ENCODE data around the gene JCAD. TPM values are rescaled to one million over a fixed set of nuclear protein-coding genes. Genes with fewer than 3 reads are reported as not detected.
"Not testable (repeated sequence)": the region's sequence is repeated elsewhere in the genome, so short reads cannot be mapped to it uniquely, and the experiment has no call there.

The JCAD gene
- total and polyA plus RNA-seq, 2 donors = 5.9 to 9.9 TPM

GRCh38 chr10:30013757-30014156, 45.6 kb downstream of the JCAD start:
- Histone ChIP-seq H3K36me3 (ENCODE audit: control insufficient read depth in 2 of 2, insufficient read depth in 2 of 2, low read length in 1 of 2) (no peaks in the 10 kb centered on the region), H3K27ac (ENCODE audit: low read depth in 1 of 2, low read length in 1 of 2) (peak overlapping the region in 1 of 2 donors; percentile 18), H3K9me3 (ENCODE audit: control insufficient read depth in 2 of 2, insufficient read depth in 1 of 2, low read length in 1 of 2) (no peaks in the 10 kb centered on the region), H3K4me3 (ENCODE audit: low read length in 2 of 2) (no peak overlapping the region), H3K27me3 (ENCODE audit: control insufficient read depth in 2 of 2, insufficient read depth in 1 of 2, low read length in 1 of 2) (peaks cover 6 to 8% of the 10 kb centered on the region in 2 donors), H3K4me1 (ENCODE audit: control insufficient read depth in 2 of 2, insufficient read depth in 2 of 2, low read length in 2 of 2) (peaks cover 0 to 11% of the 10 kb centered on the region in 2 donors)
- 92% methylated on average over 5 of the region's 5 CpGs for WGBS
- DNase-seq (ENCODE audit: low read depth in 6 of 9, low spot score in 9 of 9) = no peak

- no peak for DNase-seq (ENCODE audit: low read depth in 6 of 9, low spot score in 9 of 9)
- peaks cover 0 to 8% of the 10 kb centered on the region in 2 donors for H3K4me1 ChIP-seq (ENCODE audit: control insufficient read depth in 2 of 2, insufficient read depth in 2 of 2, low read length in 2 of 2)
- no peaks in the 10 kb centered on the region for H3K27me3 ChIP-seq (ENCODE audit: control insufficient read depth in 2 of 2, insufficient read depth in 1 of 2, low read length in 1 of 2)
- H3K27ac ChIP-seq (ENCODE audit: low read depth in 1 of 2, low read length in 1 of 2) = no peak overlapping the region
- no peak overlapping the region for H3K4me3 ChIP-seq (ENCODE audit: low read length in 2 of 2)
- H3K9me3 ChIP-seq (ENCODE audit: control insufficient read depth in 2 of 2, insufficient read depth in 1 of 2, low read length in 1 of 2) = no peaks in the 10 kb centered on the region
- no peaks in the 10 kb centered on the region for H3K36me3 ChIP-seq (ENCODE audit: control insufficient read depth in 2 of 2, insufficient read depth in 2 of 2, low read length in 1 of 2)
- 97% methylated on average over 4 of the region's 4 CpGs for whole genome bisulfite sequencing
Observed at GRCh38 chr10:30011956-30012647, 47.3 kb downstream of the JCAD start.

- no peak overlapping the region for H3K27ac ChIP-seq (ENCODE audit: low read depth in 1 of 2, low read length in 1 of 2)
- H3K36me3 ChIP-seq (ENCODE audit: control insufficient read depth in 2 of 2, insufficient read depth in 2 of 2, low read length in 1 of 2) = no peaks in the 10 kb centered on the region
- H3K4me3 ChIP-seq (ENCODE audit: low read length in 2 of 2) = no peak overlapping the region
- peaks cover 0 to 8% of the 10 kb centered on the region in 2 donors for H3K4me1 ChIP-seq (ENCODE audit: control insufficient read depth in 2 of 2, insufficient read depth in 2 of 2, low read length in 2 of 2)
- no peaks in the 10 kb centered on the region for H3K27me3 ChIP-seq (ENCODE audit: control insufficient read depth in 2 of 2, insufficient read depth in 1 of 2, low read length in 1 of 2)
- DNase-seq (ENCODE audit: low read depth in 6 of 9, low spot score in 9 of 9) = no peak
- 95% methylated on average over 8 of the region's 8 CpGs for WGBS
- H3K9me3 ChIP-seq (ENCODE audit: control insufficient read depth in 2 of 2, insufficient read depth in 1 of 2, low read length in 1 of 2) = no peaks in the 10 kb centered on the region
Observed at GRCh38 chr10:30011396-30011795, 48.0 kb downstream of the JCAD start.

GRCh38 chr10:30007406-30007805, 52.0 kb downstream of the JCAD start:
- peaks cover 0 to 3% of the 10 kb centered on the region in 2 donors for H3K27me3 ChIP-seq (ENCODE audit: control insufficient read depth in 2 of 2, insufficient read depth in 1 of 2, low read length in 1 of 2)
- no peak for DNase-seq (ENCODE audit: low read depth in 6 of 9, low spot score in 9 of 9)
- 92% methylated on average over 3 of the region's 3 CpGs for WGBS
- H3K4me3 ChIP-seq (ENCODE audit: low read length in 2 of 2) = no peak overlapping the region
- H3K4me1 ChIP-seq (ENCODE audit: control insufficient read depth in 2 of 2, insufficient read depth in 2 of 2, low read length in 2 of 2) = no peaks in the 10 kb centered on the region
- no peaks in the 10 kb centered on the region for H3K9me3 ChIP-seq (ENCODE audit: control insufficient read depth in 2 of 2, insufficient read depth in 1 of 2, low read length in 1 of 2)
- H3K36me3 ChIP-seq (ENCODE audit: control insufficient read depth in 2 of 2, insufficient read depth in 2 of 2, low read length in 1 of 2) = no peaks in the 10 kb centered on the region
- no peak overlapping the region for H3K27ac ChIP-seq (ENCODE audit: low read depth in 1 of 2, low read length in 1 of 2)

GRCh38 chr10:30006410-30006809, 53.0 kb downstream of the JCAD start:
- no peak for DNase-seq (ENCODE audit: low read depth in 6 of 9, low spot score in 9 of 9)
- Histone ChIP-seq H3K9me3 (ENCODE audit: control insufficient read depth in 2 of 2, insufficient read depth in 1 of 2, low read length in 1 of 2) (no peaks in the 10 kb centered on the region), H3K36me3 (ENCODE audit: control insufficient read depth in 2 of 2, insufficient read depth in 2 of 2, low read length in 1 of 2) (no peaks in the 10 kb centered on the region), H3K4me1 (ENCODE audit: control insufficient read depth in 2 of 2, insufficient read depth in 2 of 2, low read length in 2 of 2) (peaks cover 0 to 6% of the 10 kb centered on the region in 2 donors), H3K4me3 (ENCODE audit: low read length in 2 of 2) (no peak overlapping the region), H3K27ac (ENCODE audit: low read depth in 1 of 2, low read length in 1 of 2) (no peak overlapping the region), H3K27me3 (ENCODE audit: control insufficient read depth in 2 of 2, insufficient read depth in 1 of 2, low read length in 1 of 2) (peaks cover 0 to 4% of the 10 kb centered on the region in 2 donors)
- 95% methylated on average over 8 of the region's 8 CpGs for WGBS

GRCh38 chr10:30005116-30005515, 54.3 kb downstream of the JCAD start:
- not testable (repeated sequence) for H3K27ac ChIP-seq (ENCODE audit: low read depth in 1 of 2, low read length in 1 of 2); H3K4me1 ChIP-seq (ENCODE audit: control insufficient read depth in 2 of 2, insufficient read depth in 2 of 2, low read length in 2 of 2); H3K36me3 ChIP-seq (ENCODE audit: control insufficient read depth in 2 of 2, insufficient read depth in 2 of 2, low read length in 1 of 2); H3K27me3 ChIP-seq (ENCODE audit: control insufficient read depth in 2 of 2, insufficient read depth in 1 of 2, low read length in 1 of 2); H3K9me3 ChIP-seq (ENCODE audit: control insufficient read depth in 2 of 2, insufficient read depth in 1 of 2, low read length in 1 of 2); H3K4me3 ChIP-seq (ENCODE audit: low read length in 2 of 2); DNase-seq (ENCODE audit: low read depth in 6 of 9, low spot score in 9 of 9)
- 87% methylated on average over 1 of the region's 1 CpG for WGBS

- WGBS = 53% methylated on average over 16 of the region's 16 CpGs
- DNase-seq (ENCODE audit: low read depth in 6 of 9, low spot score in 9 of 9) = peak; percentile 29 to 79 (median 58)
- Histone ChIP-seq H3K36me3 (ENCODE audit: control insufficient read depth in 2 of 2, insufficient read depth in 2 of 2, low read length in 1 of 2) (no peaks in the 10 kb centered on the region), H3K9me3 (ENCODE audit: control insufficient read depth in 2 of 2, insufficient read depth in 1 of 2, low read length in 1 of 2) (no peaks in the 10 kb centered on the region), H3K27ac (ENCODE audit: low read depth in 1 of 2, low read length in 1 of 2) (no peak overlapping the region), H3K4me3 (ENCODE audit: low read length in 2 of 2) (no peak overlapping the region), H3K4me1 (ENCODE audit: control insufficient read depth in 2 of 2, insufficient read depth in 2 of 2, low read length in 2 of 2) (peaks cover 0 to 6% of the 10 kb centered on the region in 2 donors), H3K27me3 (ENCODE audit: control insufficient read depth in 2 of 2, insufficient read depth in 1 of 2, low read length in 1 of 2) (peaks cover 0 to 7% of the 10 kb centered on the region in 2 donors)
Observed at GRCh38 chr10:30002426-30003266, 56.7 kb downstream of the JCAD start.

- peaks cover 0 to 13% of the 10 kb centered on the region in 2 donors for H3K4me1 ChIP-seq (ENCODE audit: control insufficient read depth in 2 of 2, insufficient read depth in 2 of 2, low read length in 2 of 2)
- WGBS = 96% methylated on average over 12 of the region's 12 CpGs
- no peak overlapping the region for H3K4me3 ChIP-seq (ENCODE audit: low read length in 2 of 2)
- no peak for DNase-seq (ENCODE audit: low read depth in 6 of 9, low spot score in 9 of 9)
- no peaks in the 10 kb centered on the region for H3K36me3 ChIP-seq (ENCODE audit: control insufficient read depth in 2 of 2, insufficient read depth in 2 of 2, low read length in 1 of 2)
- H3K27me3 ChIP-seq (ENCODE audit: control insufficient read depth in 2 of 2, insufficient read depth in 1 of 2, low read length in 1 of 2) = peaks cover 0 to 21% of the 10 kb centered on the region in 2 donors
- no peak overlapping the region for H3K27ac ChIP-seq (ENCODE audit: low read depth in 1 of 2, low read length in 1 of 2)
- no peaks in the 10 kb centered on the region for H3K9me3 ChIP-seq (ENCODE audit: control insufficient read depth in 2 of 2, insufficient read depth in 1 of 2, low read length in 1 of 2)
Observed at GRCh38 chr10:30000802-30001571, 58.4 kb downstream of the JCAD start.

Measured in thymus (tissue), 11 donors.